ENCODE measurements around the gene TMEM266.

GRCh38 chr15:76192715-76193114 lies 132.9 kb downstream of the TMEM266 start:
- TF ChIP-seq SP2 (tag by site-specific recombination; IDR thresholded peaks at IDR 0.05): no peak
- no peak for TF ChIP-seq ZNF558 (tag by site-specific recombination; IDR thresholded peaks at IDR 0.05)
- TF ChIP-seq ZNF549 (tag by site-specific recombination; IDR thresholded peaks at IDR 0.05): no peak
- no peak for TF ChIP-seq ZNF785 (tag by site-specific recombination; IDR thresholded peaks at IDR 0.05)
- no peak for TF ChIP-seq ZSCAN5A (tag by site-specific recombination; IDR thresholded peaks at IDR 0.05)
- no peak for TF ChIP-seq PATZ1 (tag by site-specific recombination; IDR thresholded peaks at IDR 0.05)
- TF ChIP-seq CTCF (tag by site-specific recombination; IDR thresholded peaks at IDR 0.05): no peak
- TF ChIP-seq ZNF274 (IDR thresholded peaks at IDR 0.05; ENCODE audit: low read length): no peak
- TF ChIP-seq ZNF274 (tag by site-specific recombination; IDR thresholded peaks at IDR 0.05; ENCODE audit: borderline replicate concordance): no peak
- no peak for TF ChIP-seq ZNF350 (tag by site-specific recombination; IDR thresholded peaks at IDR 0.05)
